Neural cell (in vitro differentiated cells): ENCODE data around the gene TCEAL4. TPM values are rescaled to one million over a fixed set of nuclear protein-coding genes. Genes with fewer than 3 reads are reported as not detected.

Experiments
- H2AFZ ChIP-seq: fragments of 200-600, 300-800 bp; sonication (generic), shearing (Covaris generic); 2 replicates; pipeline ENCODE4 v1.6.0; 2014; ENCODE audit warnings: low read depth, mild to moderate bottlenecking, antibody characterized with exemption, low read length, moderate library complexity
- H3F3A ChIP-seq: fragments of 200-600 bp; shearing (Covaris generic); 2 replicates; pipeline ENCODE4 v1.6.1; 2016; ENCODE audit warnings: mild to moderate bottlenecking, moderate library complexity, mixed read lengths, antibody characterized with exemption, low read length; ENCODE audit not compliant: insufficient read depth, poor library complexity, severe bottlenecking
- H3K27ac ChIP-seq: fragments of 200-600, 300-800 bp; sonication (generic), shearing (Covaris generic); 2 replicates; pipeline ENCODE4 v1.5.1; 2014; ENCODE audit warnings: mild to moderate bottlenecking, low read length, moderate library complexity
- H3K27me3 ChIP-seq: fragments of 300-800, 200-600 bp; sonication (generic), shearing (Covaris generic); 2 replicates; pipeline ENCODE4 v1.6.0; 2014; ENCODE audit warnings: mild to moderate bottlenecking, low read depth, low read length, moderate library complexity; ENCODE audit not compliant: insufficient read depth
- H3K36me3 ChIP-seq: fragments of 300-800, 200-600 bp; sonication (generic), shearing (Covaris generic); 2 replicates; pipeline ENCODE4 v1.5.1; 2014; ENCODE audit warnings: mild to moderate bottlenecking, antibody characterized with exemption, low read length, moderate library complexity; ENCODE audit not compliant: insufficient read depth
- H3K4me2 ChIP-seq: fragments of 300-800, 200-600 bp; sonication (generic), shearing (Covaris generic); 2 replicates; pipeline ENCODE4 v1.6.0; 2014; ENCODE audit warnings: mild to moderate bottlenecking, low read length
- H3K4me3 ChIP-seq: fragments of 300-800, 200-600 bp; sonication (generic), shearing (Covaris generic); 2 replicates; pipeline ENCODE4 v1.5.1; 2014; ENCODE audit warnings: mild to moderate bottlenecking, low read length, moderate library complexity
- H3K79me2 ChIP-seq: fragments of 200-600 bp; shearing (Covaris generic); replicated peaks from 2 replicates; pipeline ENCODE4 v1.6.0; 2014; ENCODE audit warnings: mild to moderate bottlenecking, low read length, moderate library complexity; ENCODE audit not compliant: insufficient read depth
- H3K9ac ChIP-seq: fragments of 300-800, 200-600 bp; sonication (generic), shearing (Covaris generic); 2 replicates; pipeline ENCODE4 v1.6.1; 2016; ENCODE audit warnings: mild to moderate bottlenecking, low read length, mixed read lengths
- H3K9me2 ChIP-seq: fragments of 200-600 bp; shearing (Covaris generic); 2 replicates; pipeline ENCODE4 v1.6.1; 2016; ENCODE audit warnings: mild to moderate bottlenecking, low read length, mixed read lengths; ENCODE audit not compliant: insufficient read depth
- H3K9me3 ChIP-seq: fragments of 200-600, 300-800 bp; sonication (generic), shearing (Covaris generic); 2 replicates; pipeline ENCODE4 v1.6.1; 2016; ENCODE audit warnings: mild to moderate bottlenecking, mixed run types, low read length, moderate library complexity, mixed read lengths
- H4K20me1 ChIP-seq: fragments of 200-600 bp; shearing (Covaris generic); 2 replicates; pipeline ENCODE4 v1.6.1; 2016; ENCODE audit warnings: mild to moderate bottlenecking, mixed run types; ENCODE audit not compliant: insufficient read depth
- EP300 ChIP-seq: fragments of 450-650 bp; conservative IDR thresholded peaks from 2 replicates; pipeline ENCODE4 v1.6.1; 2014; ENCODE audit warnings: antibody characterized with exemption, mild to moderate bottlenecking, moderate library complexity; ENCODE audit not compliant: poor library complexity, severe bottlenecking
- EZH2 ChIP-seq: fragments of 200-600, 300-800 bp; shearing (Covaris generic), sonication (generic); IDR thresholded peaks from 2 replicates; pipeline ENCODE4 v1.6.1; 2014; ENCODE audit warnings: antibody characterized with exemption, low read length, borderline replicate concordance, mild to moderate bottlenecking; ENCODE audit not compliant: insufficient read depth, poor library complexity, severe bottlenecking
- MXI1 ChIP-seq: fragments of 450-650 bp; conservative IDR thresholded peaks from 2 replicates; pipeline ENCODE4 v1.6.1; 2014; ENCODE audit warnings: antibody characterized with exemption, mild to moderate bottlenecking; ENCODE audit not compliant: poor library complexity, severe bottlenecking
- POLR2AphosphoS5 ChIP-seq: IDR thresholded peaks from 2 replicates; pipeline ENCODE4 v1.6.1; 2012
- RAD21 ChIP-seq: fragments of 450-650 bp; conservative IDR thresholded peaks from 2 replicates; pipeline ENCODE4 v1.6.1; 2014; ENCODE audit warnings: antibody characterized with exemption, mild to moderate bottlenecking, moderate library complexity
- REST ChIP-seq: IDR thresholded peaks from 2 replicates; pipeline ENCODE4 v1.6.1; 2012; ENCODE audit warnings: borderline replicate concordance
- SMC3 ChIP-seq: fragments of 450-650 bp; conservative IDR thresholded peaks from 2 replicates; pipeline ENCODE4 v1.6.1; 2014; ENCODE audit warnings: antibody characterized with exemption, mild to moderate bottlenecking, moderate library complexity; ENCODE audit not compliant: poor library complexity
- TAF1 ChIP-seq: IDR thresholded peaks from 2 replicates; pipeline ENCODE4 v1.6.1; 2012; ENCODE audit warnings: low read depth
- polyA plus RNA-seq: library from polyadenylated mRNA; depleted of rRNA; stranded (reverse); fragments of >200 nt; gene quantifications from 2 replicates; pipeline ENCODE4 v1.2.3, GENCODE V29; 2014
- TF ChIP-seq, protein P1 (sequence below): fragments of 450-650 bp; IDR thresholded peaks from 2 replicates; pipeline ENCODE4 v1.5.1; 2014; ENCODE audit warnings: antibody characterized with exemption, mild to moderate bottlenecking, moderate library complexity; ENCODE audit not compliant: poor library complexity, severe bottlenecking

Gene TCEAL4
- polyA plus RNA-seq, 1 donor from 2014 or later = 130 TPM

- Histone ChIP-seq H3K27ac (no peak overlapping the region), H3K9ac (no peak overlapping the region), H3F3A (no peaks in the 10 kb centered on the region), H3K4me2 (no peak overlapping the region), H3K9me2 (no peaks in the 10 kb centered on the region), H3K27me3 (no peaks in the 10 kb centered on the region), H3K36me3 (no peaks in the 10 kb centered on the region), H4K20me1 (no peaks in the 10 kb centered on the region), H2AFZ (no peak overlapping the region), H3K4me3 (no peak overlapping the region), H3K79me2 (no peaks in the 10 kb centered on the region), H3K9me3 (no peaks in the 10 kb centered on the region)
- no peak for TF ChIP-seq SMC3
- no peak for TF ChIP-seq EZH2
- TF ChIP-seq, protein P1, sequence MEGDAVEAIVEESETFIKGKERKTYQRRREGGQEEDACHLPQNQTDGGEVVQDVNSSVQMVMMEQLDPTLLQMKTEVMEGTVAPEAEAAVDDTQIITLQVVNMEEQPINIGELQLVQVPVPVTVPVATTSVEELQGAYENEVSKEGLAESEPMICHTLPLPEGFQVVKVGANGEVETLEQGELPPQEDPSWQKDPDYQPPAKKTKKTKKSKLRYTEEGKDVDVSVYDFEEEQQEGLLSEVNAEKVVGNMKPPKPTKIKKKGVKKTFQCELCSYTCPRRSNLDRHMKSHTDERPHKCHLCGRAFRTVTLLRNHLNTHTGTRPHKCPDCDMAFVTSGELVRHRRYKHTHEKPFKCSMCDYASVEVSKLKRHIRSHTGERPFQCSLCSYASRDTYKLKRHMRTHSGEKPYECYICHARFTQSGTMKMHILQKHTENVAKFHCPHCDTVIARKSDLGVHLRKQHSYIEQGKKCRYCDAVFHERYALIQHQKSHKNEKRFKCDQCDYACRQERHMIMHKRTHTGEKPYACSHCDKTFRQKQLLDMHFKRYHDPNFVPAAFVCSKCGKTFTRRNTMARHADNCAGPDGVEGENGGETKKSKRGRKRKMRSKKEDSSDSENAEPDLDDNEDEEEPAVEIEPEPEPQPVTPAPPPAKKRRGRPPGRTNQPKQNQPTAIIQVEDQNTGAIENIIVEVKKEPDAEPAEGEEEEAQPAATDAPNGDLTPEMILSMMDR = no peak
- TF ChIP-seq RAD21 = no peak
- no peak for TF ChIP-seq REST
- TF ChIP-seq POLR2AphosphoS5 = no peak
- no peak for TF ChIP-seq MXI1
- TF ChIP-seq EP300 = no peak
- TF ChIP-seq TAF1 = no peak
Observed at GRCh38 chrX:103613362-103613890, 28.1 kb downstream of the TCEAL4 start.

DNA sequence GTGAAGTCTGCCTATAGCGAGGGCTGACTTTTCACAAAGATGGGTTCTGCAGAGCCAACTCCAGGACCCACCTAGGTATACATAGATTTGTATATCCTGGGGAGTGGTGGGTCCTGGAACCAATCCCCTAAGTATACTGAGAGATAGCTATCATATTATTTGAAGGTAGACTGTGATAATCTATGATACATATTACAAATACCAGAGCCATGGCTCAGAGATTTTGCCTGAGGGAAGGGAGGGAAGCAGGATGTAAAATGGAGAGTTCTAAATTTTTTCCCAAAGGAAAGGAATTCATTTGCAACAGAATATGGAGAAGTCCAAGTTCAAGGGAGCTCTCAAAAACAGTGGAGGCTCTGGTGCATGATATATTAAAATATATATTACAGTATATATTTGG is 29.7 kb downstream of the TCEAL4 start:
- H3K27me3 ChIP-seq = no peaks in the 10 kb centered on the region
- no peak overlapping the region for H3K4me2 ChIP-seq

More for the DNA sequence above, 29.7 kb downstream of the TCEAL4 start:
- no peak overlapping the region for H3K27ac ChIP-seq
- no peaks in the 10 kb centered on the region for H3K36me3 ChIP-seq
- H3F3A ChIP-seq = no peaks in the 10 kb centered on the region
- no peaks in the 10 kb centered on the region for H3K9me3 ChIP-seq
- H3K79me2 ChIP-seq = no peaks in the 10 kb centered on the region
- H2AFZ ChIP-seq = no peak overlapping the region
- H3K9me2 ChIP-seq = no peaks in the 10 kb centered on the region
- no peak overlapping the region for H3K9ac ChIP-seq
- no peaks in the 10 kb centered on the region for H4K20me1 ChIP-seq
- no peak overlapping the region for H3K4me3 ChIP-seq
- TF ChIP-seq RAD21 (no peak), TAF1 (no peak), POLR2AphosphoS5 (no peak), REST (no peak), EP300 (no peak), MXI1 (no peak), SMC3 (no peak), EZH2 (no peak)
- TF ChIP-seq, protein P1 = no peak
